SK-N-SH treated with all-trans-retinoic acid at 6 μM for 48 hours (cell line): ENCODE measurements around the gene ITGA8.

Experiments used
- ARNTL ChIP-seq: fragments of 450-650 bp; formaldehyde crosslinking; IDR thresholded peaks from 2 replicates; pipeline ENCODE4 v1.5.0; 2020; ENCODE audit warnings: low read depth, mild to moderate bottlenecking, moderate library complexity, borderline replicate concordance
- RARB ChIP-seq: fragments of 250-450 bp; sonication (Bioruptor Pico); IDR thresholded peaks from 2 replicates; pipeline ENCODE4 v1.8.0; 2021; ENCODE audit warnings: mild to moderate bottlenecking, moderate library complexity
- ZFP30 ChIP-seq: fragments of 450-650 bp; formaldehyde crosslinking; IDR thresholded peaks from 2 replicates; pipeline ENCODE4 v1.5.0; 2022; ENCODE audit warnings: mild to moderate bottlenecking, moderate library complexity
- TF ChIP-seq, protein P1 (sequence below): fragments of 250-450 bp; sonication (Bioruptor Pico); IDR thresholded peaks from 2 replicates; pipeline ENCODE4 v1.5.0; 2020; ENCODE audit warnings: mild to moderate bottlenecking, moderate library complexity
- TF ChIP-seq, protein P2 (sequence below): fragments of 250-450 bp; sonication (Bioruptor Pico); IDR thresholded peaks from 2 replicates; pipeline ENCODE4 v1.8.0; 2021; ENCODE audit warnings: low read depth, mild to moderate bottlenecking, moderate library complexity, borderline replicate concordance
- TF ChIP-seq, protein P3 (sequence below): fragments of 250-450 bp; sonication (Bioruptor Pico); IDR thresholded peaks from 2 replicates; pipeline ENCODE4 v1.8.0; 2020; ENCODE audit warnings: mild to moderate bottlenecking, moderate library complexity, borderline replicate concordance
- TF ChIP-seq, protein P4 (sequence below): fragments of 250-450 bp; sonication (Bioruptor Pico); IDR thresholded peaks from 2 replicates; pipeline ENCODE4 v1.5.1; 2021; ENCODE audit warnings: mild to moderate bottlenecking, moderate library complexity

DNA sequence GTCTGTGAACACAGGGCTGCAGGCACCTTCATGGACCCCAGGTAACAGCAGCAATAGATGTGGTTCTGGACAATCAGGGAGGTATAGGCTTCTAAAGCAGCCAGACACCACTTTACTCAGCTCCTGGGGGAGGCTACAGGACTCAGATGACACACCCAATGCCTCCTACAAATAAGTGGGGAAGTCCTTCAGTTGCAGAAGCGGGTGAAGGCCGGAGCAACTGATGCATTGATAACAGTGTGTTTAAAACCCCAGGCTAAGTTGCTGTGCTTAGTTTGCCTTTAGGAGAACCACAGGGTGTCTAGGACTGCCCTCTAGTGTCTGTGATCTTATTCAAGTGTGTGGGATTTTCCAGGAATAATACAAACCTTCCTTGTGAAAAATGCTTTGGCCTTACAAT, 5.9 kb upstream of the ITGA8 start:
- TF ChIP-seq, protein P1, sequence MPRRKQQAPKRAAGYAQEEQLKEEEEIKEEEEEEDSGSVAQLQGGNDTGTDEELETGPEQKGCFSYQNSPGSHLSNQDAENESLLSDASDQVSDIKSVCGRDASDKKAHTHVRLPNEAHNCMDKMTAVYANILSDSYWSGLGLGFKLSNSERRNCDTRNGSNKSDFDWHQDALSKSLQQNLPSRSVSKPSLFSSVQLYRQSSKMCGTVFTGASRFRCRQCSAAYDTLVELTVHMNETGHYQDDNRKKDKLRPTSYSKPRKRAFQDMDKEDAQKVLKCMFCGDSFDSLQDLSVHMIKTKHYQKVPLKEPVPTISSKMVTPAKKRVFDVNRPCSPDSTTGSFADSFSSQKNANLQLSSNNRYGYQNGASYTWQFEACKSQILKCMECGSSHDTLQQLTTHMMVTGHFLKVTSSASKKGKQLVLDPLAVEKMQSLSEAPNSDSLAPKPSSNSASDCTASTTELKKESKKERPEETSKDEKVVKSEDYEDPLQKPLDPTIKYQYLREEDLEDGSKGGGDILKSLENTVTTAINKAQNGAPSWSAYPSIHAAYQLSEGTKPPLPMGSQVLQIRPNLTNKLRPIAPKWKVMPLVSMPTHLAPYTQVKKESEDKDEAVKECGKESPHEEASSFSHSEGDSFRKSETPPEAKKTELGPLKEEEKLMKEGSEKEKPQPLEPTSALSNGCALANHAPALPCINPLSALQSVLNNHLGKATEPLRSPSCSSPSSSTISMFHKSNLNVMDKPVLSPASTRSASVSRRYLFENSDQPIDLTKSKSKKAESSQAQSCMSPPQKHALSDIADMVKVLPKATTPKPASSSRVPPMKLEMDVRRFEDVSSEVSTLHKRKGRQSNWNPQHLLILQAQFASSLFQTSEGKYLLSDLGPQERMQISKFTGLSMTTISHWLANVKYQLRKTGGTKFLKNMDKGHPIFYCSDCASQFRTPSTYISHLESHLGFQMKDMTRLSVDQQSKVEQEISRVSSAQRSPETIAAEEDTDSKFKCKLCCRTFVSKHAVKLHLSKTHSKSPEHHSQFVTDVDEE (CRISPR knock-in tag), result no peak
- TF ChIP-seq, protein P2, sequence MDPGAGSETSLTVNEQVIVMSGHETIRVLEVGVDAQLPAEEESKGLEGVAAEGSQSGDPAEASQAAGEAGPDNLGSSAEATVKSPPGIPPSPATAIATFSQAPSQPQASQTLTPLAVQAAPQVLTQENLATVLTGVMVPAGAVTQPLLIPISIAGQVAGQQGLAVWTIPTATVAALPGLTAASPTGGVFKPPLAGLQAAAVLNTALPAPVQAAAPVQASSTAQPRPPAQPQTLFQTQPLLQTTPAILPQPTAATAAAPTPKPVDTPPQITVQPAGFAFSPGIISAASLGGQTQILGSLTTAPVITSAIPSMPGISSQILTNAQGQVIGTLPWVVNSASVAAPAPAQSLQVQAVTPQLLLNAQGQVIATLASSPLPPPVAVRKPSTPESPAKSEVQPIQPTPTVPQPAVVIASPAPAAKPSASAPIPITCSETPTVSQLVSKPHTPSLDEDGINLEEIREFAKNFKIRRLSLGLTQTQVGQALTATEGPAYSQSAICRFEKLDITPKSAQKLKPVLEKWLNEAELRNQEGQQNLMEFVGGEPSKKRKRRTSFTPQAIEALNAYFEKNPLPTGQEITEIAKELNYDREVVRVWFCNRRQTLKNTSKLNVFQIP (CRISPR knock-in tag), result no peak
- no peak for TF ChIP-seq ZFP30 (CRISPR knock-in tag)
- no peak for TF ChIP-seq ARNTL (CRISPR knock-in tag)
- no peak for TF ChIP-seq RARB (CRISPR knock-in tag)
- TF ChIP-seq, protein P3, sequence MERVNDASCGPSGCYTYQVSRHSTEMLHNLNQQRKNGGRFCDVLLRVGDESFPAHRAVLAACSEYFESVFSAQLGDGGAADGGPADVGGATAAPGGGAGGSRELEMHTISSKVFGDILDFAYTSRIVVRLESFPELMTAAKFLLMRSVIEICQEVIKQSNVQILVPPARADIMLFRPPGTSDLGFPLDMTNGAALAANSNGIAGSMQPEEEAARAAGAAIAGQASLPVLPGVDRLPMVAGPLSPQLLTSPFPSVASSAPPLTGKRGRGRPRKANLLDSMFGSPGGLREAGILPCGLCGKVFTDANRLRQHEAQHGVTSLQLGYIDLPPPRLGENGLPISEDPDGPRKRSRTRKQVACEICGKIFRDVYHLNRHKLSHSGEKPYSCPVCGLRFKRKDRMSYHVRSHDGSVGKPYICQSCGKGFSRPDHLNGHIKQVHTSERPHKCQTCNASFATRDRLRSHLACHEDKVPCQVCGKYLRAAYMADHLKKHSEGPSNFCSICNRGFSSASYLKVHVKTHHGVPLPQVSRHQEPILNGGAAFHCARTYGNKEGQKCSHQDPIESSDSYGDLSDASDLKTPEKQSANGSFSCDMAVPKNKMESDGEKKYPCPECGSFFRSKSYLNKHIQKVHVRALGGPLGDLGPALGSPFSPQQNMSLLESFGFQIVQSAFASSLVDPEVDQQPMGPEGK (CRISPR knock-in tag), result no peak
- TF ChIP-seq, protein P4, sequence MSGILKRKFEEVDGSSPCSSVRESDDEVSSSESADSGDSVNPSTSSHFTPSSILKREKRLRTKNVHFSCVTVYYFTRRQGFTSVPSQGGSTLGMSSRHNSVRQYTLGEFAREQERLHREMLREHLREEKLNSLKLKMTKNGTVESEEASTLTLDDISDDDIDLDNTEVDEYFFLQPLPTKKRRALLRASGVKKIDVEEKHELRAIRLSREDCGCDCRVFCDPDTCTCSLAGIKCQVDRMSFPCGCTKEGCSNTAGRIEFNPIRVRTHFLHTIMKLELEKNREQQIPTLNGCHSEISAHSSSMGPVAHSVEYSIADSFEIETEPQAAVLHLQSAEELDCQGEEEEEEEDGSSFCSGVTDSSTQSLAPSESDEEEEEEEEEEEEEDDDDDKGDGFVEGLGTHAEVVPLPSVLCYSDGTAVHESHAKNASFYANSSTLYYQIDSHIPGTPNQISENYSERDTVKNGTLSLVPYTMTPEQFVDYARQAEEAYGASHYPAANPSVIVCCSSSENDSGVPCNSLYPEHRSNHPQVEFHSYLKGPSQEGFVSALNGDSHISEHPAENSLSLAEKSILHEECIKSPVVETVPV (CRISPR knock-in tag), result no peak
